Mucosa of descending colon (tissue), 3 donors: ENCODE data around the gene ALPL. TPM values are rescaled to one million over a fixed set of nuclear protein-coding genes. Genes with fewer than 3 reads are reported as not detected.

Experiments
- ATAC-seq: fragments of 200-7000 bp; cut with Tn5 transposase; one replicate; pipeline ENCODE4 v1.9.1; 2020; ENCODE audit warnings: mild to moderate bottlenecking, moderate library complexity
- DNase-seq, 3 donors: peaks; one replicate each; pipeline ENCODE4 v3.0.0-alpha.2; 2020
- H3K36me3 ChIP-seq: fragments of 200-600 bp; one replicate; pipeline ENCODE4 v1.8.0; 2021; ENCODE audit warnings: low read depth, mild to moderate bottlenecking
- H3K4me1 ChIP-seq: fragments of 200-600 bp; one replicate; pipeline ENCODE4 v1.8.0; 2021; ENCODE audit warnings: low read depth, mild to moderate bottlenecking
- H3K4me3 ChIP-seq: fragments of 200-600 bp; one replicate; pipeline ENCODE4 v1.8.0; 2021; ENCODE audit warnings: mild to moderate bottlenecking
- H3K9me3 ChIP-seq: fragments of 200-600 bp; one replicate; pipeline ENCODE4 v1.8.0; 2021; ENCODE audit warnings: mild to moderate bottlenecking
- intact Hi-C, 2 donors: fragments of 100-400 bp; cut with DNase I in 1 of 2; cut with micrococcal nuclease in 1 of 2; formaldehyde crosslinking; loops; one replicate each; pipeline versions ENCODE4 v1.11.0 to v1.11.1; 2022; cut with DNase I, micrococcal nuclease
- total RNA-seq, 3 donors: library from RNA; stranded (reverse); fragmentation: NEBNext Ultra II Directional in 2 of 3; extraction: Animal tissue kit (Norgen Biotek cat#: 25700) in 2 of 3; gene quantifications; one replicate each; pipeline versions ENCODE4 v1.2.1 to v1.2.4, GENCODE V29; 2021 to 2023
- TF ChIP-seq, protein P1 (sequence below): fragments of 200-600 bp; IDR thresholded peaks from one replicate; pipeline ENCODE4 v1.8.0; 2022; ENCODE audit warnings: antibody characterized with exemption, mild to moderate bottlenecking
- donor health status: DM: no; HTN: no; CAD: no; lungs with moderate emphysema.
- donor health status: DM: no; HTN: no; CAD: no.
- donor health status: DM: no; HTN: yes; CAD: no.

Gene ALPL
- total RNA-seq, 3 donors from 2014 or later, result 0.82 to 2.7 (median 0.90) TPM

DNA sequence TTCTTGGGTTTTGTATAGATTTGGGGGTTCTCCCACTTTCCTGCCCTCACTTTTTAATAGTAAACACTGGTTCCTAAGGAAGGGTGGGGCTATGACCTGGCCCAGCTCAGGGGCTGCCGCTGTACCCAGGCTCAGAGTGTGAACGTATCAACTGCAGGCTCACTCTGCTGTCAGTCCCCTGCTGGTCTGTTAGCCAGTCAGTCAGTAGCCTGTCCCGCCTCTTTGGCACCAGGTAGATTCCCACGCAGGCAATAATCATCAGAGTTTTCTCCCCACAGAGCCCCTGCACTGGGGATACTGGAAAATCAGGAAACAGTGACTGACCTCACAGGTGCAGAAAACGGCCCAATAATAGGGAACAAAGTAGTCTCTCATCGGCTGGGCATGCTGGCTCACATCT is 15.0 kb upstream of the ALPL start:
- TF ChIP-seq, protein P1, sequence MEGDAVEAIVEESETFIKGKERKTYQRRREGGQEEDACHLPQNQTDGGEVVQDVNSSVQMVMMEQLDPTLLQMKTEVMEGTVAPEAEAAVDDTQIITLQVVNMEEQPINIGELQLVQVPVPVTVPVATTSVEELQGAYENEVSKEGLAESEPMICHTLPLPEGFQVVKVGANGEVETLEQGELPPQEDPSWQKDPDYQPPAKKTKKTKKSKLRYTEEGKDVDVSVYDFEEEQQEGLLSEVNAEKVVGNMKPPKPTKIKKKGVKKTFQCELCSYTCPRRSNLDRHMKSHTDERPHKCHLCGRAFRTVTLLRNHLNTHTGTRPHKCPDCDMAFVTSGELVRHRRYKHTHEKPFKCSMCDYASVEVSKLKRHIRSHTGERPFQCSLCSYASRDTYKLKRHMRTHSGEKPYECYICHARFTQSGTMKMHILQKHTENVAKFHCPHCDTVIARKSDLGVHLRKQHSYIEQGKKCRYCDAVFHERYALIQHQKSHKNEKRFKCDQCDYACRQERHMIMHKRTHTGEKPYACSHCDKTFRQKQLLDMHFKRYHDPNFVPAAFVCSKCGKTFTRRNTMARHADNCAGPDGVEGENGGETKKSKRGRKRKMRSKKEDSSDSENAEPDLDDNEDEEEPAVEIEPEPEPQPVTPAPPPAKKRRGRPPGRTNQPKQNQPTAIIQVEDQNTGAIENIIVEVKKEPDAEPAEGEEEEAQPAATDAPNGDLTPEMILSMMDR, result no peak
- DNase-seq (no peak), ATAC-seq (no peak)
- intact Hi-C loops, result no loop called here
- Histone ChIP-seq H3K36me3 (no peaks in the 10 kb centered on the region), H3K9me3 (no peaks in the 10 kb centered on the region), H3K4me1 (no peaks in the 10 kb centered on the region), H3K4me3 (no peak overlapping the region)

DNA sequence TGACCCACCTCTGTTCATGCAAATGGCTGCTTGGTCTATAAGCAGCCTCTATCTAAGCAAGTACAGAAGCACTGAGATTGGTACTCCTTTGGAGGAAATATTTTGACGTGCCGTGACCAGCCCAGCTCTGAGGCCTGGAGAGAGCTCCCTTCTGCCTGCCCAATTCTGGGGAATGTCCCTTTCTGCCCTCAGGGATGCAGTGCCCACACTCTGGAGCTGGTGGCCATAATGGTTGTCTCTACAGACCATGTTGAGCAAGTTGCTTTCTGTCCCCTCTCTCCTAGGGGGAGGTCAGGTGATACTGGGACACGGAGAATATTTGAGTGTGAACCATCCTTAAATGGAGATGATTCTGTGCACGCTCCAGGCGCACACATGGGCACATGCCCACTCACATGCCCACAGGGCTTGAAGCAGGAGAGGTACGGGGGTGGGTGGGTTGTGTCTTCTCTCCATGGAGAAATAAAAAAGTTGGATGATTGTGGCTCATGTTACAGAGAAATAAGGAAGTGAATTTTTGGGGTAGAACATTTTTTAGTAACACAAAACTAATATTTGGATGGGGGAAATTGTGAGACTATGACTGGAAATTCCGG is 13.9 kb upstream of the ALPL start:
- Histone ChIP-seq H3K4me3 (no peak overlapping the region), H3K9me3 (no peaks in the 10 kb centered on the region), H3K36me3 (no peaks in the 10 kb centered on the region), H3K4me1 (no peaks in the 10 kb centered on the region)
- intact Hi-C loops, result no loop called here
- TF ChIP-seq, protein P1, result no peak
- ATAC-seq (no peak), DNase-seq (no peak)

DNA sequence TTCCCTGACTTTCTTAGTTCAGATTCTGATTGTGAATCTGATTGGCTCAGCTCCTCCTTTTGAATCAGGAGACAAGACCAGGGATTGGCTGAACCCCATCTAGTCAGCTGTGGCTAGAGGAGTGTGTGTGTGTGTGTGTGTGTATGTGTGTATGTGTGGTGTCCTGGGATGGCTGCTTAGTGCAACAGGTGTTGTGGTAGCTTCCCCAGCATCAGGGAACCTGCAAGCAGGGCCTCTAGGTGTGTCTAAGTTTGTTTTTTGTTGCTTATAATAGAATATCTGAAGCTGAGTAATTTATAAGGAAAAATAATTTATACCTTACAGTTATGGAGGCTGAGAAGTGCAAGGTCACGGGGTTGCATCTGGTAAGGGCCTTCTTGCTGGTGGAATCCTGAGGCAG is 13.2 kb upstream of the ALPL start:
- intact Hi-C loops, result no loop called here
- no peaks in the 10 kb centered on the region for H3K4me1 ChIP-seq
- TF ChIP-seq, protein P1, result no peak
- no peak overlapping the region for H3K4me3 ChIP-seq
- H3K36me3 ChIP-seq, result no peaks in the 10 kb centered on the region
- DNase-seq (no peak), ATAC-seq (no peak)
- H3K9me3 ChIP-seq, result no peaks in the 10 kb centered on the region

DNA sequence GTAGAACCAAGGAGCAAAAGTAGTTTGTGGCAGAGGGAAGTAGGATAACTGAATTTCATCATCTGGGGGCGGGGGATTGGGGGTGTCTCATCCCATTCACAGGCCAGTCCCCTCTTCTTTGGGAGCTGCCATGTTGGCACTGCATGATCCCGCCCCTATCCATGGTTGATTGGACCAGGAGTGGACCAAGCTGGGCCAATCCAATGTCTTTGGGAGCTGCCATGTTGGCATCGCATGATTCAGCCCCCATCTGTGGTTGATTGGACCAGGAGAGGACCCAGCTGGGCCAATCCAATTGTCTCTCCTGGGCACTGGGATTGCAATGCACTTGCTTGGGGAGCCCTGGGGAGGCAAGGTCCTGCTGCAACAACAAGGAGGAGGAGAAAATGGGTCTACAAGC is 12.3 kb upstream of the ALPL start:
- Histone ChIP-seq H3K4me1 (no peaks in the 10 kb centered on the region), H3K4me3 (no peak overlapping the region), H3K9me3 (no peaks in the 10 kb centered on the region), H3K36me3 (no peaks in the 10 kb centered on the region)
- no peak for ATAC-seq
- intact Hi-C loops, result no loop called here
- TF ChIP-seq, protein P1, result no peak
- DNase-seq, result no peak

DNA sequence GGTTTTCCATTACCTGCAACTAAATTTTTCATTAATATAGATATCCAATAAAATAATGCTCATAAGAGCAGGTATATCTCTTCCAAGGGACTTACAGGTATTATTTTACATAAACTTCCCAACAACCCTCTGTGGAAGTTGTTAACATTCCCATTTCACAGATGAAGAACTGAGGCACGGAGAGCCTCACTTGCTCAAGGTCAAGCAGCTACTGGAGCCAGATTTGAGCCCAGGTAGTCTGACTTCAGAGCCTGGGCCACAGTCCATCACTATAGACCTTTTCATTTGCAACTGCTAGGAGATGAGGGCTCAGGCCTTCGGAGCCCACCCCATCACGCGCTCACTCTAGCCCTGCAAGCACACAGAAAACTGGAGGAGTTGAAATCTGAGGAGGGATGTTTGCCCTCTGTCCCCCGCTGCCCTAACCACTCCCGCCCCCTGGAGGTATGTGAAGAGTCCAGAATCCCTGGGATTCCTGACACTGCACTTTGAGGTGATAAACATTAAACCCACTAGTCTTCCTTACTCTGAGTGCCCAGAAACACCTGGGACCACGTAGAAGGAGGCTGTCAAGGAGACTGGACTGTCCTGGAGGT is 11.7 kb upstream of the ALPL start:
- H3K9me3 ChIP-seq, result no peaks in the 10 kb centered on the region
- no peak overlapping the region for H3K4me3 ChIP-seq
- H3K36me3 ChIP-seq, result no peaks in the 10 kb centered on the region
- DNase-seq (no peak), ATAC-seq (no peak)
- TF ChIP-seq, protein P1, result no peak
- intact Hi-C loops, result no loop called here
- no peaks in the 10 kb centered on the region for H3K4me1 ChIP-seq
